K562 (cell line): ENCODE measurements around the gene YTHDF1. TPM values are rescaled to one million over a fixed set of nuclear protein-coding genes. Genes with fewer than 3 reads are reported as not detected.

ENCODE experiments used
- E2F3 ChIP-seq: fragments of 250-450 bp; sonication (Bioruptor Pico); IDR thresholded peaks from 2 replicates; pipeline ENCODE4 v1.4.0; 2020; ENCODE audit warnings: mild to moderate bottlenecking
- FOXK2 ChIP-seq, 2 experiments: fragments of 450-650 bp; IDR thresholded peaks in 1 of 2; conservative IDR thresholded peaks in 1 of 2; 2 replicates each; pipeline ENCODE4 v1.6.1; 2016; ENCODE audit warnings: low read depth in 2 of 2, mild to moderate bottlenecking in 1 of 2
- KDM2B ChIP-seq: fragments of 250-450 bp; sonication (Bioruptor Pico); IDR thresholded peaks from 2 replicates; pipeline ENCODE4 v1.8.0; 2021; ENCODE audit warnings: mild to moderate bottlenecking, moderate library complexity
- MCM7 ChIP-seq, 2 experiments: fragments of 450-650 bp; IDR thresholded peaks; 2 replicates each; pipeline ENCODE4 v1.6.1; 2016 to 2018
- NFXL1 ChIP-seq: fragments of 450-650 bp; formaldehyde crosslinking; IDR thresholded peaks from 2 replicates; pipeline ENCODE4 v1.4.0; 2021; ENCODE audit warnings: mild to moderate bottlenecking
- NONO ChIP-seq, 2 experiments: fragments of 200-400 bp in 1 of 2; fragments of 450-650 bp in 1 of 2; formaldehyde crosslinking in 1 of 2; IDR thresholded peaks; 2 replicates each; pipeline ENCODE4 v1.6.1; 2017; ENCODE audit warnings: low read depth in 2 of 2, mild to moderate bottlenecking in 2 of 2, moderate library complexity in 2 of 2, low read length in 1 of 2
- POLR2B ChIP-seq: fragments of 450-650 bp; IDR thresholded peaks from 2 replicates; pipeline ENCODE4 v1.6.1; 2018; ENCODE audit warnings: low read depth; ENCODE audit not compliant: partially characterized antibody
- SMARCB1 ChIP-seq: IDR thresholded peaks from 2 replicates; pipeline ENCODE4 v1.6.1; 2011; ENCODE audit warnings: improper control_type of control experiment, low read depth; ENCODE audit not compliant: insufficient read length
- TBP ChIP-seq: optimal IDR thresholded peaks from 2 replicates; pipeline ENCODE3; 2011; ENCODE audit warnings: low read depth, low read length, improper control_type of control experiment
- ZEB2 ChIP-seq: fragments of 450-650 bp; IDR thresholded peaks from 2 replicates; pipeline ENCODE4 v1.6.1; 2016
- polyA plus RNA-seq, 8 experiments: library from polyadenylated mRNA; depleted of rRNA in 4 of 8; stranded (reverse) in 5 of 8; unstranded in 3 of 8; fragments of >200 nt; fragmentation: Nextera tagmentation in 2 of 8; fragmentation: Illumina TruSeq in 1 of 8; extraction: Ambion mirVana in 2 of 8; extraction: Trizol in 1 of 8; gene quantifications; 2 replicates each; pipeline versions ENCODE4 v1.2.1 to v1.2.3, GENCODE V29; 2011 to 2014; ENCODE audit warnings: inconsistent platforms in 1 of 8, missing spikeins in 1 of 8
- total RNA-seq, 7 experiments: library from RNA; depleted of rRNA in 6 of 7; stranded (reverse); fragments of >200 nt in 6 of 7; fragmentation: Illumina TruSeq in 2 of 7; extraction: Trizol in 2 of 7; gene quantifications; 2 replicates each; pipeline versions ENCODE4 v1.2.1 to v1.2.3, GENCODE V29; 2011 to 2021; ENCODE audit warnings: low replicate concordance in 1 of 7
- TF ChIP-seq, protein P1 (sequence below): fragments of 450-650 bp; IDR thresholded peaks from 2 replicates; pipeline ENCODE4 v1.6.1; 2014; ENCODE audit warnings: low read depth, mild to moderate bottlenecking, moderate library complexity, borderline replicate concordance
- TF ChIP-seq, protein P2 (sequence below): fragments of 250-450 bp; sonication (Bioruptor Pico); IDR thresholded peaks from 2 replicates; pipeline ENCODE4 v1.8.0; 2022; ENCODE audit warnings: inconsistent platforms
- TF ChIP-seq, protein P3 (sequence below): sonication (generic); formaldehyde crosslinking; IDR thresholded peaks from 2 replicates; pipeline ENCODE4 v1.9.0; 2022; ENCODE audit warnings: mild to moderate bottlenecking, missing genetic modification reagents

YTHDF1 gene
- total and polyA plus RNA-seq, 9 of the 15 experiments (the other 6 are each of a cell fraction or from before 2014, with no cell fraction given) = 10.1 to 42.4 (median 27.8) TPM

DNA sequence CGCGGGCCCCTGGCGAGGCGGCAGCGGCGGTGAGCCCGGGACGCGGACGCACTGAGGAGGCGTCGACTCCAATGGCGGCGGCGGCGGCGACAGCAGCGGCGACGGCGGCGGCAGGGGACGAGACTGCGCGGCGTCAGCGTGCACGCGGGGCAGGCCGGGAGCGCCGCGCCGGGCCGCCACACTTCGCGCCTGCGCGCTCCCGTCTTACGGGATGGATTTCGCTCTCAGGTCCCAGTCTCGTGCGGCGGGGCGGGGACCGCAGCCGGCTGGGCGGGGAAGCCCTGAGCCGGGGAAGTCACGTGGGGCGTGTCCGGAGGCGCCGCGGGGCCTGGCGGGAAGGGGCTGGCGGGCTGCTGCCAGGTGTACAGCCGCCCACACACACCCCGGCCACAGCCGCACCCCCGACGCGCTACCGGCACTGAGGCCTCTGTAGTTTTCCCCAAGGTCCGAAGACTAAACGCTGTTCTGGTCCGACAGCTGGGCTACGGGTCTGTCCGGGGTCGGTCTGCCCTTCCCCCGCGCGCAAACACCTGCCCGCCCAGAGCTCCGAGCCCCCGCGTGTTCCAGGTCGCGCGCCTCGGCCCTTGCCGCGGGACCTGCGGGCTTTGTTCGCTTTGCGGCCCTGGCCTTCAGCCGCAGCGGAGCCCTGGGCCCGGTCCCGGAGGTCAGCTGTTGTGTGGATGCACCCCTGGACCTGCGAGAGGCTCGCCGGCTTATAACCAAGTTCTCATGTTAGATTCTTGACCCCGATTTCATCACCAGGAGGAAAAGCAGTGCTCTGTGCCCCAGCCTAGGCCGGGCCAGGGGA lies at the start of gene YTHDF1 (continued):
- TF ChIP-seq, protein P1, sequence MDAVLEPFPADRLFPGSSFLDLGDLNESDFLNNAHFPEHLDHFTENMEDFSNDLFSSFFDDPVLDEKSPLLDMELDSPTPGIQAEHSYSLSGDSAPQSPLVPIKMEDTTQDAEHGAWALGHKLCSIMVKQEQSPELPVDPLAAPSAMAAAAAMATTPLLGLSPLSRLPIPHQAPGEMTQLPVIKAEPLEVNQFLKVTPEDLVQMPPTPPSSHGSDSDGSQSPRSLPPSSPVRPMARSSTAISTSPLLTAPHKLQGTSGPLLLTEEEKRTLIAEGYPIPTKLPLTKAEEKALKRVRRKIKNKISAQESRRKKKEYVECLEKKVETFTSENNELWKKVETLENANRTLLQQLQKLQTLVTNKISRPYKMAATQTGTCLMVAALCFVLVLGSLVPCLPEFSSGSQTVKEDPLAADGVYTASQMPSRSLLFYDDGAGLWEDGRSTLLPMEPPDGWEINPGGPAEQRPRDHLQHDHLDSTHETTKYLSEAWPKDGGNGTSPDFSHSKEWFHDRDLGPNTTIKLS = peak; percentile 87
- TF ChIP-seq KDM2B (peak; percentile 71; the same call in 1 of the 2 replicates), E2F3 (CRISPR knock-in tag) (peak; percentile 93), MCM7 (IDR thresholded peaks at IDR 0.05) (no peak), FOXK2 (conservative IDR thresholded peaks at IDR 0.05 in 1 of 2, IDR thresholded peaks at IDR 0.05 in 1 of 2; ENCODE audit: low read depth in 2 of 2) (peak in 1 of 2 experiments; percentile 51; a peak in 1 of 4 replicates), ZEB2 (peak; percentile 89), TBP (peak; percentile 43), NFXL1 (CRISPR knock-in tag) (0 out of 2 replicates have a peak, but pooled peaks have one; percentile 42), SMARCB1 (no peak), POLR2B (peak; percentile 60), NONO (IDR thresholded peaks at IDR 0.05; ENCODE audit: low read depth in 2 of 2, low read length in 1 of 2) (peak in 1 of 2 experiments; percentile 62; a peak in 1 of 4 replicates)
- TF ChIP-seq, protein P2, sequence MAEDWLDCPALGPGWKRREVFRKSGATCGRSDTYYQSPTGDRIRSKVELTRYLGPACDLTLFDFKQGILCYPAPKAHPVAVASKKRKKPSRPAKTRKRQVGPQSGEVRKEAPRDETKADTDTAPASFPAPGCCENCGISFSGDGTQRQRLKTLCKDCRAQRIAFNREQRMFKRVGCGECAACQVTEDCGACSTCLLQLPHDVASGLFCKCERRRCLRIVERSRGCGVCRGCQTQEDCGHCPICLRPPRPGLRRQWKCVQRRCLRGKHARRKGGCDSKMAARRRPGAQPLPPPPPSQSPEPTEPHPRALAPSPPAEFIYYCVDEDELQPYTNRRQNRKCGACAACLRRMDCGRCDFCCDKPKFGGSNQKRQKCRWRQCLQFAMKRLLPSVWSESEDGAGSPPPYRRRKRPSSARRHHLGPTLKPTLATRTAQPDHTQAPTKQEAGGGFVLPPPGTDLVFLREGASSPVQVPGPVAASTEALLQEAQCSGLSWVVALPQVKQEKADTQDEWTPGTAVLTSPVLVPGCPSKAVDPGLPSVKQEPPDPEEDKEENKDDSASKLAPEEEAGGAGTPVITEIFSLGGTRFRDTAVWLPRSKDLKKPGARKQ (CRISPR knock-in tag) = no peak
- TF ChIP-seq, protein P3, sequence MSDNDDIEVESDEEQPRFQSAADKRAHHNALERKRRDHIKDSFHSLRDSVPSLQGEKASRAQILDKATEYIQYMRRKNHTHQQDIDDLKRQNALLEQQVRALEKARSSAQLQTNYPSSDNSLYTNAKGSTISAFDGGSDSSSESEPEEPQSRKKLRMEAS (CRISPR knock-in tag) = peak; percentile 89
